ENCODE measurements around the gene DGCR8. TPM values are rescaled to one million over a fixed set of nuclear protein-coding genes. Genes with fewer than 3 reads are reported as not detected.

Gene DGCR8
- total RNA-seq, 1 experiment from 2014 or later, result 53.1 TPM

DNA sequence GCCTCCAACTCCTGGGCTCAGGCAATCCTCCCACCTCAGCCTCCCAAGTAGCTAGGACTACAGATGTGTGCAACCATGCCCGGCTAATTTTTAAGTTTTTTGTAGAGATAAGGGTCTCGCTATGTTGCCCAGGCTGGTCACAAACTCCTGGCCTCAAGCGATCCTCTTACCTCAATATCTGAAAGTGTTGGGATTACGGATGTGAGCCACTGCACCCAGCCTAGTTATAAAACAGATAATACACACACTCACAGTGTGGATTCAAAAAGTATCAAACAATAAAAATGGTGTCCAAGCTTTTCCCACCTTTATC lies 71.2 kb downstream of the DGCR8 start:
- no peak for DNase-seq
- Histone ChIP-seq H3K4me3 (ENCODE audit: low read depth, low read length) (no peak overlapping the region), H3K9me3 (no peaks in the 10 kb centered on the region), H3K36me3 (ENCODE audit: control insufficient read depth, insufficient read depth, low read length) (no peaks in the 10 kb centered on the region), H3K4me1 (no peaks in the 10 kb centered on the region), H3K27me3 (replicated peaks; ENCODE audit: control insufficient read depth, insufficient read depth, low read length) (no peaks in the 10 kb centered on the region)
- Mint-ChIP-seq H3K4me3 (ENCODE audit: unreplicated experiment) (no peak overlapping the region), H3K4me1 (ENCODE audit: low read depth, unreplicated experiment) (no peaks in the 10 kb centered on the region), H3K27ac (ENCODE audit: unreplicated experiment) (peak overlapping the region; percentile 57), H3K9me3 (ENCODE audit: unreplicated experiment) (no peaks in the 10 kb centered on the region), H3K36me3 (ENCODE audit: insufficient read depth, unreplicated experiment) (no peaks in the 10 kb centered on the region), H3K27me3 (ENCODE audit: insufficient read depth, unreplicated experiment) (no peaks in the 10 kb centered on the region)
- TF ChIP-seq, protein P1, sequence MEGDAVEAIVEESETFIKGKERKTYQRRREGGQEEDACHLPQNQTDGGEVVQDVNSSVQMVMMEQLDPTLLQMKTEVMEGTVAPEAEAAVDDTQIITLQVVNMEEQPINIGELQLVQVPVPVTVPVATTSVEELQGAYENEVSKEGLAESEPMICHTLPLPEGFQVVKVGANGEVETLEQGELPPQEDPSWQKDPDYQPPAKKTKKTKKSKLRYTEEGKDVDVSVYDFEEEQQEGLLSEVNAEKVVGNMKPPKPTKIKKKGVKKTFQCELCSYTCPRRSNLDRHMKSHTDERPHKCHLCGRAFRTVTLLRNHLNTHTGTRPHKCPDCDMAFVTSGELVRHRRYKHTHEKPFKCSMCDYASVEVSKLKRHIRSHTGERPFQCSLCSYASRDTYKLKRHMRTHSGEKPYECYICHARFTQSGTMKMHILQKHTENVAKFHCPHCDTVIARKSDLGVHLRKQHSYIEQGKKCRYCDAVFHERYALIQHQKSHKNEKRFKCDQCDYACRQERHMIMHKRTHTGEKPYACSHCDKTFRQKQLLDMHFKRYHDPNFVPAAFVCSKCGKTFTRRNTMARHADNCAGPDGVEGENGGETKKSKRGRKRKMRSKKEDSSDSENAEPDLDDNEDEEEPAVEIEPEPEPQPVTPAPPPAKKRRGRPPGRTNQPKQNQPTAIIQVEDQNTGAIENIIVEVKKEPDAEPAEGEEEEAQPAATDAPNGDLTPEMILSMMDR (IDR thresholded peaks at IDR 0.05; ENCODE audit: insufficient read depth in 1 of 2, low read depth in 1 of 2, low read length in 1 of 2, severe bottlenecking in 1 of 2, unreplicated experiment in 1 of 2), result no peak
- POLR2A ChIA-PET, result no interaction called here
- CTCF ChIA-PET, result no interaction called here
- intact Hi-C loops (cut with micrococcal nuclease; ENCODE audit: unreplicated experiment), result no loop called here
- no TSS peak for BruUV-seq (replicated peaks)

GRCh38 chr22:20152464-20152890 lies 72.4 kb downstream of the DGCR8 start:
- POLR2A ChIA-PET, result no interaction called here
- H3K4me1 Mint-ChIP-seq (ENCODE audit: low read depth, unreplicated experiment), result no peaks in the 10 kb centered on the region
- H3K27me3 Mint-ChIP-seq (ENCODE audit: insufficient read depth, unreplicated experiment), result no peaks in the 10 kb centered on the region
- no peaks in the 10 kb centered on the region for H3K36me3 Mint-ChIP-seq (ENCODE audit: insufficient read depth, unreplicated experiment)
- H3K4me3 ChIP-seq (ENCODE audit: low read depth, low read length), result no peak overlapping the region
- CTCF ChIA-PET, result no interaction called here
- H3K4me1 ChIP-seq, result no peaks in the 10 kb centered on the region
- no peaks in the 10 kb centered on the region for H3K27me3 ChIP-seq (replicated peaks; ENCODE audit: control insufficient read depth, insufficient read depth, low read length)
- H3K9me3 Mint-ChIP-seq (ENCODE audit: unreplicated experiment), result no peaks in the 10 kb centered on the region
- no peaks in the 10 kb centered on the region for H3K9me3 ChIP-seq
- no peak overlapping the region for H3K27ac Mint-ChIP-seq (ENCODE audit: unreplicated experiment)
- TF ChIP-seq, protein P1 (IDR thresholded peaks at IDR 0.05; ENCODE audit: insufficient read depth in 1 of 2, low read depth in 1 of 2, low read length in 1 of 2, severe bottlenecking in 1 of 2, unreplicated experiment in 1 of 2), result no peak
- no peaks in the 10 kb centered on the region for H3K36me3 ChIP-seq (ENCODE audit: control insufficient read depth, insufficient read depth, low read length)
- no peak for DNase-seq
- no peak overlapping the region for H3K4me3 Mint-ChIP-seq (ENCODE audit: unreplicated experiment)
- intact Hi-C loops (cut with micrococcal nuclease; ENCODE audit: unreplicated experiment), result no loop called here
- no TSS peak for BruUV-seq (replicated peaks)

DNA sequence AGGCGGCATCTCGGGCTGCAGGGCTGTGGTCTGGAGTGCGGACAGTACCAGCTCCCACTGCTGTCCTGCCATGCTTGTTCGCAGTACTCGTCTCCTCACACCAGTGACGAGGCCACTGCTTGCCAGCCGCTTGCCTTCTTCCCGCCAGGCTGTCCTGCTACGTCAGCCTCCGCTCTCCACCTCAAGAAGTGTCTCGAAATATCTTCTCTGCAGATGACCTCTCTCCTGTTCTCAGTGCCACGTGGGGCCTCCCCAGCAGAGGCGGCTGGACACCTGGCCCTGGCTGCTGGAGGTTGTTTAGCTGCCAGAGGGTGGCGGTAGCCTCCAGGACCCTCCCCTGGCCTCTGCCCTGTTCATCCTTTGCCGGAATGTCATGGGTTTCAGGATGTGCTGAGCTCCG lies 73.9 kb downstream of the DGCR8 start:
- TF ChIP-seq, protein P1 (IDR thresholded peaks at IDR 0.05; ENCODE audit: insufficient read depth in 1 of 2, low read depth in 1 of 2, low read length in 1 of 2, severe bottlenecking in 1 of 2, unreplicated experiment in 1 of 2), result peak in 1 of 2 experiments; percentile 22
- Histone ChIP-seq H3K4me1 (no peaks in the 10 kb centered on the region), H3K9me3 (no peaks in the 10 kb centered on the region), H3K36me3 (ENCODE audit: control insufficient read depth, insufficient read depth, low read length) (no peaks in the 10 kb centered on the region), H3K27me3 (replicated peaks; ENCODE audit: control insufficient read depth, insufficient read depth, low read length) (no peaks in the 10 kb centered on the region), H3K4me3 (ENCODE audit: low read depth, low read length) (no peak overlapping the region)
- Mint-ChIP-seq H3K4me3 (ENCODE audit: unreplicated experiment) (no peak overlapping the region), H3K27me3 (ENCODE audit: insufficient read depth, unreplicated experiment) (no peaks in the 10 kb centered on the region), H3K27ac (ENCODE audit: unreplicated experiment) (no peak overlapping the region), H3K36me3 (ENCODE audit: insufficient read depth, unreplicated experiment) (no peaks in the 10 kb centered on the region), H3K9me3 (ENCODE audit: unreplicated experiment) (no peaks in the 10 kb centered on the region), H3K4me1 (ENCODE audit: low read depth, unreplicated experiment) (no peaks in the 10 kb centered on the region)
- no peak for DNase-seq
- BruUV-seq (replicated peaks), result no TSS peak
- intact Hi-C loops (cut with micrococcal nuclease; ENCODE audit: unreplicated experiment), result no loop called here
- ChIA-PET CTCF (interaction anchor here (1.0 to 1.1 kb wide), 2 partner anchors 28 to 75 kb away, joined by 3 to 4 read pairs; no protein-coding TSS in a partner anchor), POLR2A (no interaction called here)

Data from Caco-2 (cell line).